SK-N-SH (cell line): ENCODE results near the gene NOVA1.

Experiments used
- CHD2 ChIP-seq: fragments of 150-350 bp; IDR thresholded peaks from 2 replicates; pipeline ENCODE4 v1.6.1; 2018; ENCODE audit warnings: low read length; ENCODE audit not compliant: partially characterized antibody
- ELF1 ChIP-seq: IDR thresholded peaks from 2 replicates; pipeline ENCODE4 v1.4.0; 2012
- EP300 ChIP-seq, 2 experiments: IDR thresholded peaks; 2 replicates each; pipeline versions ENCODE4 v1.4.0 to v1.6.1; 2012; ENCODE audit warnings: borderline replicate concordance in 1 of 2, low read depth in 1 of 2, low read length in 1 of 2
- JUND ChIP-seq: IDR thresholded peaks from 2 replicates; pipeline ENCODE4 v1.4.0; 2012
- MEF2A ChIP-seq: IDR thresholded peaks from 2 replicates; pipeline ENCODE4 v1.4.0; 2012; ENCODE audit warnings: low read depth, borderline replicate concordance
- POLR2AphosphoS5 ChIP-seq: IDR thresholded peaks from 2 replicates; pipeline ENCODE4 v1.6.1; 2012; ENCODE audit warnings: low read depth, low read length
- RCOR1 ChIP-seq: fragments of 150-350 bp; IDR thresholded peaks from 2 replicates; pipeline ENCODE4 v1.6.1; 2017; ENCODE audit warnings: antibody characterized with exemption, low read length
- SIN3A ChIP-seq: IDR thresholded peaks from 2 replicates; pipeline ENCODE4 v1.6.1; 2012; ENCODE audit warnings: low read depth, mild to moderate bottlenecking, low read length, moderate library complexity, borderline replicate concordance
- YY1 ChIP-seq: IDR thresholded peaks from 2 replicates; pipeline ENCODE4 v1.4.0; 2012; ENCODE audit warnings: low read depth, mild to moderate bottlenecking
- TF ChIP-seq, protein P1 (sequence below): fragments of 200-600 bp; sonication (generic); IDR thresholded peaks from 2 replicates; pipeline ENCODE4 v1.6.1; 2017; ENCODE audit warnings: antibody characterized with exemption, mild to moderate bottlenecking, moderate library complexity
- TF ChIP-seq, protein P2 (sequence below): IDR thresholded peaks from 2 replicates; pipeline ENCODE4 v1.6.1; 2012; ENCODE audit warnings: mild to moderate bottlenecking, low read depth, low read length, moderate library complexity
- TF ChIP-seq, protein P3 (sequence below): IDR thresholded peaks from 2 replicates; pipeline ENCODE4 v1.4.0; 2012; ENCODE audit warnings: low read depth

DNA sequence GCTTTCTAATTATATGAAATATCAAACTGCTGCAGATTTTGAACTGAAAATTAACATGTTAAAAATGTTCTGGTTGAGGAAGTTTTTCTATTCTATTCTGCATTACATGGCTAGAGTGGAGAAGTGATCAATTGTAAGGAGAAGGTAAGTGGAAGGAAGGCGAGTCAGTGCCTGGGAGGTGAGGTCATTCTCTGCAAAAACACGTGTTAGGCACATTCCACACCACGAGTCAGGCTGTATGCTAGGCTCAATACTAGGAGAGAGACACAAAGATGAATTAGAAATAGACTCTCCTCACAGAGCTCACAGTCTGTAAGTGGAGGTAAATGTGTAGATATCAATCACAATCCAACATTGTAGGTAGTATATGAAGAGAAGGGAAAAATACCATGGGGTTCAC, 194.1 kb downstream of the NOVA1 start:
- TF ChIP-seq, protein P1, sequence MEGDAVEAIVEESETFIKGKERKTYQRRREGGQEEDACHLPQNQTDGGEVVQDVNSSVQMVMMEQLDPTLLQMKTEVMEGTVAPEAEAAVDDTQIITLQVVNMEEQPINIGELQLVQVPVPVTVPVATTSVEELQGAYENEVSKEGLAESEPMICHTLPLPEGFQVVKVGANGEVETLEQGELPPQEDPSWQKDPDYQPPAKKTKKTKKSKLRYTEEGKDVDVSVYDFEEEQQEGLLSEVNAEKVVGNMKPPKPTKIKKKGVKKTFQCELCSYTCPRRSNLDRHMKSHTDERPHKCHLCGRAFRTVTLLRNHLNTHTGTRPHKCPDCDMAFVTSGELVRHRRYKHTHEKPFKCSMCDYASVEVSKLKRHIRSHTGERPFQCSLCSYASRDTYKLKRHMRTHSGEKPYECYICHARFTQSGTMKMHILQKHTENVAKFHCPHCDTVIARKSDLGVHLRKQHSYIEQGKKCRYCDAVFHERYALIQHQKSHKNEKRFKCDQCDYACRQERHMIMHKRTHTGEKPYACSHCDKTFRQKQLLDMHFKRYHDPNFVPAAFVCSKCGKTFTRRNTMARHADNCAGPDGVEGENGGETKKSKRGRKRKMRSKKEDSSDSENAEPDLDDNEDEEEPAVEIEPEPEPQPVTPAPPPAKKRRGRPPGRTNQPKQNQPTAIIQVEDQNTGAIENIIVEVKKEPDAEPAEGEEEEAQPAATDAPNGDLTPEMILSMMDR = no peak
- TF ChIP-seq, protein P2, sequence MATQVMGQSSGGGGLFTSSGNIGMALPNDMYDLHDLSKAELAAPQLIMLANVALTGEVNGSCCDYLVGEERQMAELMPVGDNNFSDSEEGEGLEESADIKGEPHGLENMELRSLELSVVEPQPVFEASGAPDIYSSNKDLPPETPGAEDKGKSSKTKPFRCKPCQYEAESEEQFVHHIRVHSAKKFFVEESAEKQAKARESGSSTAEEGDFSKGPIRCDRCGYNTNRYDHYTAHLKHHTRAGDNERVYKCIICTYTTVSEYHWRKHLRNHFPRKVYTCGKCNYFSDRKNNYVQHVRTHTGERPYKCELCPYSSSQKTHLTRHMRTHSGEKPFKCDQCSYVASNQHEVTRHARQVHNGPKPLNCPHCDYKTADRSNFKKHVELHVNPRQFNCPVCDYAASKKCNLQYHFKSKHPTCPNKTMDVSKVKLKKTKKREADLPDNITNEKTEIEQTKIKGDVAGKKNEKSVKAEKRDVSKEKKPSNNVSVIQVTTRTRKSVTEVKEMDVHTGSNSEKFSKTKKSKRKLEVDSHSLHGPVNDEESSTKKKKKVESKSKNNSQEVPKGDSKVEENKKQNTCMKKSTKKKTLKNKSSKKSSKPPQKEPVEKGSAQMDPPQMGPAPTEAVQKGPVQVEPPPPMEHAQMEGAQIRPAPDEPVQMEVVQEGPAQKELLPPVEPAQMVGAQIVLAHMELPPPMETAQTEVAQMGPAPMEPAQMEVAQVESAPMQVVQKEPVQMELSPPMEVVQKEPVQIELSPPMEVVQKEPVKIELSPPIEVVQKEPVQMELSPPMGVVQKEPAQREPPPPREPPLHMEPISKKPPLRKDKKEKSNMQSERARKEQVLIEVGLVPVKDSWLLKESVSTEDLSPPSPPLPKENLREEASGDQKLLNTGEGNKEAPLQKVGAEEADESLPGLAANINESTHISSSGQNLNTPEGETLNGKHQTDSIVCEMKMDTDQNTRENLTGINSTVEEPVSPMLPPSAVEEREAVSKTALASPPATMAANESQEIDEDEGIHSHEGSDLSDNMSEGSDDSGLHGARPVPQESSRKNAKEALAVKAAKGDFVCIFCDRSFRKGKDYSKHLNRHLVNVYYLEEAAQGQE = no peak
- TF ChIP-seq EP300 (IDR thresholded peaks at IDR 0.05; ENCODE audit: borderline replicate concordance in 1 of 2, low read depth in 1 of 2, low read length in 1 of 2) (no peak), YY1 (no peak), MEF2A (no peak), CHD2 (no peak), POLR2AphosphoS5 (no peak), ELF1 (no peak), RCOR1 (no peak), SIN3A (no peak), JUND (no peak)
- TF ChIP-seq, protein P3, sequence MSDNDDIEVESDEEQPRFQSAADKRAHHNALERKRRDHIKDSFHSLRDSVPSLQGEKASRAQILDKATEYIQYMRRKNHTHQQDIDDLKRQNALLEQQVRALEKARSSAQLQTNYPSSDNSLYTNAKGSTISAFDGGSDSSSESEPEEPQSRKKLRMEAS = no peak
